ENCODE data around the gene ELAPOR1. TPM values are rescaled to one million over a fixed set of nuclear protein-coding genes. Genes with fewer than 3 reads are reported as not detected.

Gene ELAPOR1
- total and polyA plus RNA-seq, 8 donors, result 46.9 to 186 (median 143) TPM

- DNase-seq (no peak), FAIRE-seq (no peak), ATAC-seq (no peak)
- H3K27me3 ChIP-seq, result no peaks in the 10 kb centered on the region
- intact Hi-C loops (cut with DNase I), result no loop called here
- WGBS, 2 donors, result 73 to 77% methylated on average over 5 of the region's 5 CpGs
- no peak overlapping the region for H3K4me3 ChIP-seq
- H3K36me3 ChIP-seq, result no peaks in the 10 kb centered on the region
- no peak overlapping the region for H3K27ac ChIP-seq
- no peaks in the 10 kb centered on the region for H3K9me3 ChIP-seq
- TF ChIP-seq, protein P1, sequence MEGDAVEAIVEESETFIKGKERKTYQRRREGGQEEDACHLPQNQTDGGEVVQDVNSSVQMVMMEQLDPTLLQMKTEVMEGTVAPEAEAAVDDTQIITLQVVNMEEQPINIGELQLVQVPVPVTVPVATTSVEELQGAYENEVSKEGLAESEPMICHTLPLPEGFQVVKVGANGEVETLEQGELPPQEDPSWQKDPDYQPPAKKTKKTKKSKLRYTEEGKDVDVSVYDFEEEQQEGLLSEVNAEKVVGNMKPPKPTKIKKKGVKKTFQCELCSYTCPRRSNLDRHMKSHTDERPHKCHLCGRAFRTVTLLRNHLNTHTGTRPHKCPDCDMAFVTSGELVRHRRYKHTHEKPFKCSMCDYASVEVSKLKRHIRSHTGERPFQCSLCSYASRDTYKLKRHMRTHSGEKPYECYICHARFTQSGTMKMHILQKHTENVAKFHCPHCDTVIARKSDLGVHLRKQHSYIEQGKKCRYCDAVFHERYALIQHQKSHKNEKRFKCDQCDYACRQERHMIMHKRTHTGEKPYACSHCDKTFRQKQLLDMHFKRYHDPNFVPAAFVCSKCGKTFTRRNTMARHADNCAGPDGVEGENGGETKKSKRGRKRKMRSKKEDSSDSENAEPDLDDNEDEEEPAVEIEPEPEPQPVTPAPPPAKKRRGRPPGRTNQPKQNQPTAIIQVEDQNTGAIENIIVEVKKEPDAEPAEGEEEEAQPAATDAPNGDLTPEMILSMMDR (IDR thresholded peaks at IDR 0.05), result no peak
- peaks cover 0 to 10% (median 0%) of the 10 kb centered on the region in 3 donors for H3K4me1 ChIP-seq
These were observed 2.4 kb upstream of the ELAPOR1 start for GRCh38 chr1:109111386-109112055.

DNA sequence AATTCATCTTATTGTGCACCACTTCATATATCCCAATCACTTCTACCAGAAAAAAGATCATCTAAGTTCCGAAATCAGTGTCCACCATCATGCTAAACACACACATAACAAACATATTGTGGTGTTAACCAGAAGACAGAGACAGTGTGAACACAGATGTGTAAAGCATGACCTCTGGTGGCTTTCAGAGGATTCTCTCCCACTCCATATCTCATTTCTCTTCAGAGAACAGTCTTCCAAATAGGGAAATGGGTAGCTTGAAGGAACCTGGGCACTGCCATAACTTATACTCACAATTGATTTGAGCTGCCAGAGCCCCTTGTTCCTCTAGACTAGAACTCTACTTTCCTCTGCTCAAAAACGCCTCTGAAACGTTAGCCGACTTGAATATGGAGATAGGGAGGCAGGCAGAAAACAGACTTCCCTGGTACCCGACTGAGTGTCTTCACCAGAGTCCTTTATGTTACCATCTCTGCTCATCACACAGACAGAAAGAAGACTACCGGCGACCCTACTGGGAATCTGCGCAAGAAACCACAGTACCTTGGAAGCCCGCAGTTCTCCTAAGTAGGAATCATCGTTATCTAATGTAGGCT, 1.8 kb upstream of the ELAPOR1 start:
- Histone ChIP-seq H3K9me3 (no peaks in the 10 kb centered on the region), H3K27ac (no peak overlapping the region), H3K4me3 (no peak overlapping the region), H3K4me1 (peaks cover 0 to 11% (median 3%) of the 10 kb centered on the region in 3 donors), H3K27me3 (no peaks in the 10 kb centered on the region), H3K36me3 (no peaks in the 10 kb centered on the region)
- TF ChIP-seq, protein P1 (IDR thresholded peaks at IDR 0.05), result no peak
- 41 to 42% methylated on average over 10 of the region's 10 CpGs for WGBS, 2 donors
- ATAC-seq (no peak), DNase-seq (no peak), FAIRE-seq (no peak)
- intact Hi-C loops (cut with DNase I), result no loop called here

GRCh38 chr1:109112652-109113285, 1.1 kb upstream of the ELAPOR1 start:
- H3K4me1 ChIP-seq, result peaks cover 0 to 17% (median 7%) of the 10 kb centered on the region in 3 donors
- H3K4me3 ChIP-seq, result no peak overlapping the region
- FAIRE-seq (no peak), DNase-seq (peak; percentile 86 to 99 (median 93)), ATAC-seq (peak; percentile 74 to 83 (median 76))
- no peak overlapping the region for H3K27ac ChIP-seq
- H3K36me3 ChIP-seq, result no peaks in the 10 kb centered on the region
- 19 to 33% methylated on average over 31 of the region's 31 CpGs for WGBS, 2 donors
- no peaks in the 10 kb centered on the region for H3K9me3 ChIP-seq
- intact Hi-C loops (cut with DNase I), result no loop called here
- H3K27me3 ChIP-seq, result no peaks in the 10 kb centered on the region
- TF ChIP-seq, protein P1 (IDR thresholded peaks at IDR 0.05), result peak; percentile 97 to 99 (median 98)

DNA sequence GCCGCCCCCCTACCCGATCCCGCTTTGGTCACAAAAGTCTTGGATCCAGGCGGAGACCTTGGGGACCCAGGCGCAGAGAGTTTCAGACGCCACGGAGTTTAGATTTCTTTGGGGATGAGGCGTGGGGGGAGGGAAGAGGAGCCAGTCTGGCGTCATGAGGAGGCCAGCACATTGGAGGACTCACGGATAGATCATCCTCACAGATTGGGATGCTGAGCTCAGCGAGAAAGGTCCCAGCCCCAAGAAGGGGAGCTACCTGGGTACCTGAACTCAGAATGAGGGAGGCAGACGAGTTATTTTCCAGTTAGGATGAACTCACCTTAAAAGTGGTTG, 393 bp downstream of the ELAPOR1 start:
- Histone ChIP-seq H3K4me1 (peaks cover 7 to 19% (median 7%) of the 10 kb centered on the region in 3 donors), H3K9me3 (no peaks in the 10 kb centered on the region), H3K27ac (peak overlapping the region; percentile 36 to 81 (median 66)), H3K4me3 (peak overlapping the region; percentile 35 to 63 (median 49)), H3K27me3 (no peaks in the 10 kb centered on the region), H3K36me3 (no peaks in the 10 kb centered on the region)
- ATAC-seq (peak in 3 of 4 donors; percentile 23 to 26 (median 24)), FAIRE-seq (no peak), DNase-seq (peak in 1 of 6 donors; percentile 30)
- 8 to 9% methylated on average over 12 of the region's 12 CpGs for WGBS, 2 donors
- TF ChIP-seq, protein P1 (IDR thresholded peaks at IDR 0.05), result no peak
- intact Hi-C loops (cut with DNase I), result no loop called here

All from pancreas (tissue), 10 donors.